HepG2 (cell line): ENCODE measurements around the gene WIF1. TPM values are rescaled to one million over a fixed set of nuclear protein-coding genes. Genes with fewer than 3 reads are reported as not detected.

Source experiments
- DPF2 ChIP-seq: sonication (generic); formaldehyde crosslinking; IDR thresholded peaks from 2 replicates; pipeline ENCODE4 v1.4.0; 2020; ENCODE audit warnings: mild to moderate bottlenecking, low read depth, missing genetic modification reagents, borderline replicate concordance
- GATAD1 ChIP-seq: IDR thresholded peaks from 2 replicates; pipeline ENCODE4 v1.6.1; 2016; ENCODE audit warnings: missing genetic modification reagents, missing compliant biosample characterization
- JARID2 ChIP-seq: sonication (generic); formaldehyde crosslinking; IDR thresholded peaks from 2 replicates; pipeline ENCODE4 v1.8.1; 2023; ENCODE audit warnings: missing genetic modification reagents, inconsistent platforms; ENCODE audit not compliant: insufficient replicate concordance
- KAT7 ChIP-seq: IDR thresholded peaks from 2 replicates; pipeline ENCODE4 v1.6.1; 2018; ENCODE audit warnings: borderline replicate concordance, missing compliant biosample characterization
- KMT2A ChIP-seq: sonication (generic); formaldehyde crosslinking; IDR thresholded peaks from 2 replicates; pipeline ENCODE4 v1.4.0; 2020; ENCODE audit warnings: missing genetic modification reagents
- NR0B2 ChIP-seq: sonication (generic); formaldehyde crosslinking; IDR thresholded peaks from 2 replicates; pipeline ENCODE4 v1.4.0; 2020; ENCODE audit warnings: mild to moderate bottlenecking, missing genetic modification reagents
- PBX3 ChIP-seq: sonication (generic); formaldehyde crosslinking; IDR thresholded peaks from 2 replicates; pipeline ENCODE4 v1.8.1; 2023; ENCODE audit warnings: missing genetic modification reagents, inconsistent platforms, borderline replicate concordance
- PITX1 ChIP-seq: sonication (generic); formaldehyde crosslinking; IDR thresholded peaks from 2 replicates; pipeline ENCODE4 v1.5.1; 2020; ENCODE audit warnings: mild to moderate bottlenecking, missing genetic modification reagents
- SOX5 ChIP-seq: IDR thresholded peaks from 2 replicates; pipeline ENCODE4 v1.6.1; 2016; ENCODE audit warnings: borderline replicate concordance
- SOX6 ChIP-seq, 2 experiments: fragments of 450-650 bp in 1 of 2; sonication (generic) in 1 of 2; formaldehyde crosslinking in 1 of 2; IDR thresholded peaks; 2 replicates each; pipeline versions ENCODE4 v1.4.0 to v1.6.1; 2017 to 2020; ENCODE audit warnings: antibody characterized with exemption in 1 of 2, mild to moderate bottlenecking in 1 of 2, missing genetic modification reagents in 1 of 2
- SYNCRIP ChIP-seq: fragments of 200-400 bp; formaldehyde crosslinking; IDR thresholded peaks from 2 replicates; pipeline ENCODE4 v1.6.1; 2018; ENCODE audit warnings: mild to moderate bottlenecking, low read depth, low read length; ENCODE audit not compliant: insufficient read depth
- ZFP90 ChIP-seq: sonication (generic); formaldehyde crosslinking; IDR thresholded peaks from 2 replicates; pipeline ENCODE4 v1.8.0; 2022; ENCODE audit warnings: missing genetic modification reagents, mild to moderate bottlenecking, inconsistent platforms, borderline replicate concordance
- ZFYVE20 ChIP-seq: sonication (generic); formaldehyde crosslinking; IDR thresholded peaks from 2 replicates; pipeline ENCODE4 v1.8.0; 2023; ENCODE audit warnings: low read depth, mild to moderate bottlenecking, moderate library complexity, missing genetic modification reagents, borderline replicate concordance
- ZMYM4 ChIP-seq: sonication (generic); formaldehyde crosslinking; IDR thresholded peaks from 2 replicates; pipeline ENCODE4 v1.8.1; 2023; ENCODE audit warnings: mild to moderate bottlenecking, missing genetic modification reagents
- ZNF17 ChIP-seq: sonication (generic); formaldehyde crosslinking; IDR thresholded peaks from 2 replicates; pipeline ENCODE4 v1.5.0; 2020; ENCODE audit warnings: mild to moderate bottlenecking, missing genetic modification reagents
- ZNF225 ChIP-seq: sonication (generic); formaldehyde crosslinking; IDR thresholded peaks from 2 replicates; pipeline ENCODE4 v1.4.0; 2020; ENCODE audit warnings: mild to moderate bottlenecking, missing genetic modification reagents
- ZNF232 ChIP-seq: sonication (generic); formaldehyde crosslinking; IDR thresholded peaks from 2 replicates; pipeline ENCODE4 v1.4.0; 2020; ENCODE audit warnings: missing genetic modification reagents, borderline replicate concordance
- ZNF256 ChIP-seq: sonication (generic); formaldehyde crosslinking; conservative IDR thresholded peaks from 2 replicates; pipeline ENCODE4 v1.4.0; 2020; ENCODE audit warnings: missing genetic modification reagents
- ZNF510 ChIP-seq: sonication (generic); formaldehyde crosslinking; IDR thresholded peaks from 2 replicates; pipeline ENCODE4 v1.4.0; 2020; ENCODE audit warnings: low read depth, mild to moderate bottlenecking, missing genetic modification reagents
- ZNF550 ChIP-seq: sonication (generic); formaldehyde crosslinking; IDR thresholded peaks from 2 replicates; pipeline ENCODE4 v1.4.0; 2020; ENCODE audit warnings: mild to moderate bottlenecking, missing genetic modification reagents, borderline replicate concordance
- polyA plus RNA-seq, 8 experiments: library from polyadenylated mRNA; depleted of rRNA in 3 of 8; stranded (reverse) in 7 of 8; unstranded in 1 of 8; fragments of >200 nt; fragmentation: Illumina TruSeq in 4 of 8; extraction: Trizol in 4 of 8; gene quantifications; 2 replicates each; pipeline versions ENCODE4 v1.2.1 to v1.2.3, GENCODE V29; 2011 to 2016; ENCODE audit warnings: low read depth in 4 of 8, missing spikeins in 1 of 8, mixed read lengths in 1 of 8; ENCODE audit not compliant: insufficient read depth in 1 of 8
- total RNA-seq, 5 experiments: library from RNA; depleted of rRNA; stranded (reverse); fragments of >200 nt; fragmentation: Illumina TruSeq; extraction: Trizol; gene quantifications; 2 replicates each; pipeline ENCODE4 v1.2.3, GENCODE V29; 2016; ENCODE audit warnings: low read depth in 1 of 5
- TF ChIP-seq, protein P1 (sequence below): sonication (generic); formaldehyde crosslinking; IDR thresholded peaks from 2 replicates; pipeline ENCODE4 v1.4.0; 2020; ENCODE audit warnings: missing genetic modification reagents
- TF ChIP-seq, protein P2 (sequence below): sonication (generic); formaldehyde crosslinking; IDR thresholded peaks from 2 replicates; pipeline ENCODE4 v1.8.0; 2023; ENCODE audit warnings: mild to moderate bottlenecking, missing genetic modification reagents

Gene WIF1
- total and polyA plus RNA-seq, 2 of the 13 experiments (the other 11 are each of a cell fraction or from before 2014, with no cell fraction given) = not detected

DNA sequence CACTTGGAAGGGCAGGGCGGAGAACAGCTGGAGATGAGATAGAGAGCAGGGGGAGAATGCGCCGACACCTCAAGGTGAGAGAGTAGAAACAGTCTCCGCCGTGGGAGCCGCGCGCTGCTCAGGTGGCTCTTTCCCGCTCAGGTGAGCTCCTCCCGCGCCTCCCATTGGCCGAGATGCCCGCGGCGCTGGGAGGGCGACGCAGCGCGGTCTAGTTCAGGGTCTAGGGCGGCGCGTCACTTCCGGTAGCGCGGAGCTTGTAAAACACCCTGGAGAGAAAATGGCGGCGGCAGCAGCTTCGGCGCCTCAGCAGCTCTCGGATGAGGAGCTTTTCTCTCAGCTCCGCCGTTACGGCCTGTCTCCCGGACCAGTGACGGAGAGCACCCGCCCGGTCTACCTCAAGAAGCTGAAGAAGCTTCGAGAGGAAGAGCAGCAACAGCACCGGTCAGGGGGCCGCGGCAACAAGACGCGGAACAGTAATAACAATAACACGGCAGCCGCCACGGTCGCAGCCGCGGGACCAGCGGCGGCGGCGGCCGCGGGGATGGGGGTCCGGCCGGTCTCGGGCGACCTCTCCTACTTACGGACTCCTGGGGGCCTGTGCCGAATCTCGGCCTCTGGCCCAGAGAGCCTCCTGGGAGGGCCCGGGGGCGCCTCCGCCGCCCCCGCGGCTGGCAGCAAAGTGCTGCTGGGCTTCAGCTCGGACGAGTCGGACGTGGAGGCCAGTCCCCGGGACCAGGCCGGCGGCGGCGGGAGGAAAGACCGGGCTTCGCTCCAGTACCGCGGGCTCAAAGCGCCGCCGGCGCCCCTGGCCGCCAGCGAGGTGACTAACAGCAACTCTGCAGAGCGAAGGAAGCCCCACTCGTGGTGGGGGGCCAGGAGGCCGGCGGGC lies 48.5 kb upstream of the WIF1 start, which contains the start of gene LEMD3 (continued):
- TF ChIP-seq KMT2A (CRISPR knock-in tag) (peak; percentile 90), ZFYVE20 (CRISPR knock-in tag) (peak; percentile 98), ZNF510 (peak; percentile 100), SYNCRIP (no peak), ZNF256 (peak; percentile 99), ZNF232 (peak; percentile 99), ZNF17 (CRISPR knock-in tag) (0 out of 2 replicates have a peak, but pooled peaks have one; percentile 93), ZMYM4 (CRISPR knock-in tag) (peak; percentile 93), ZNF225 (CRISPR knock-in tag) (peak; percentile 97), JARID2 (CRISPR knock-in tag) (peak; percentile 93), SOX6 (IDR thresholded peaks at IDR 0.05) (no peak), SOX6 (CRISPR knock-in tag; IDR thresholded peaks at IDR 0.05) (peak; percentile 61), KAT7 (CRISPR knock-in tag) (peak; percentile 69; the same call in 1 of the 2 replicates), ZNF550 (CRISPR knock-in tag) (peak; percentile 78; the same call in 1 of the 2 replicates), DPF2 (CRISPR knock-in tag) (no peak), SOX5 (CRISPR knock-in tag) (peak; percentile 81), PBX3 (CRISPR knock-in tag) (peak; percentile 95), GATAD1 (CRISPR knock-in tag) (peak; percentile 91), ZFP90 (CRISPR knock-in tag) (peak; percentile 98), NR0B2 (CRISPR knock-in tag) (peak; percentile 100), PITX1 (peak; percentile 96)
- TF ChIP-seq, protein P1, sequence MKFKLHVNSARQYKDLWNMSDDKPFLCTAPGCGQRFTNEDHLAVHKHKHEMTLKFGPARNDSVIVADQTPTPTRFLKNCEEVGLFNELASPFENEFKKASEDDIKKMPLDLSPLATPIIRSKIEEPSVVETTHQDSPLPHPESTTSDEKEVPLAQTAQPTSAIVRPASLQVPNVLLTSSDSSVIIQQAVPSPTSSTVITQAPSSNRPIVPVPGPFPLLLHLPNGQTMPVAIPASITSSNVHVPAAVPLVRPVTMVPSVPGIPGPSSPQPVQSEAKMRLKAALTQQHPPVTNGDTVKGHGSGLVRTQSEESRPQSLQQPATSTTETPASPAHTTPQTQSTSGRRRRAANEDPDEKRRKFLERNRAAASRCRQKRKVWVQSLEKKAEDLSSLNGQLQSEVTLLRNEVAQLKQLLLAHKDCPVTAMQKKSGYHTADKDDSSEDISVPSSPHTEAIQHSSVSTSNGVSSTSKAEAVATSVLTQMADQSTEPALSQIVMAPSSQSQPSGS (CRISPR knock-in tag) = peak; percentile 88
- TF ChIP-seq, protein P2, sequence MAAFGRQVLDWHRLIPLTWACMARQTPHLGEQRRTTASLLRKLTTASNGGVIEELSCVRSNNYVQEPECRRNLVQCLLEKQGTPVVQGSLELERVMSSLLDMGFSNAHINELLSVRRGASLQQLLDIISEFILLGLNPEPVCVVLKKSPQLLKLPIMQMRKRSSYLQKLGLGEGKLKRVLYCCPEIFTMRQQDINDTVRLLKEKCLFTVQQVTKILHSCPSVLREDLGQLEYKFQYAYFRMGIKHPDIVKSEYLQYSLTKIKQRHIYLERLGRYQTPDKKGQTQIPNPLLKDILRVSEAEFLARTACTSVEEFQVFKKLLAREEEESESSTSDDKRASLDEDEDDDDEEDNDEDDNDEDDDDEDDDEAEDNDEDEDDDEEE (CRISPR knock-in tag) = peak; percentile 100
